GM18519 (cell line): ENCODE data around the gene RBM20.
"Not testable (repeated sequence)": the region's sequence is repeated elsewhere in the genome, so short reads cannot be mapped to it uniquely, and the experiment has no call there.

Experiments
- ATAC-seq: cut with Tn5 transposase; IDR thresholded peaks from one replicate; pipeline ENCODE4 v1.9.1; 2021; ENCODE audit warnings: mild to moderate bottlenecking, moderate library complexity; ENCODE audit not compliant: unreplicated experiment, low FRiP score

RBM20 gene

DNA sequence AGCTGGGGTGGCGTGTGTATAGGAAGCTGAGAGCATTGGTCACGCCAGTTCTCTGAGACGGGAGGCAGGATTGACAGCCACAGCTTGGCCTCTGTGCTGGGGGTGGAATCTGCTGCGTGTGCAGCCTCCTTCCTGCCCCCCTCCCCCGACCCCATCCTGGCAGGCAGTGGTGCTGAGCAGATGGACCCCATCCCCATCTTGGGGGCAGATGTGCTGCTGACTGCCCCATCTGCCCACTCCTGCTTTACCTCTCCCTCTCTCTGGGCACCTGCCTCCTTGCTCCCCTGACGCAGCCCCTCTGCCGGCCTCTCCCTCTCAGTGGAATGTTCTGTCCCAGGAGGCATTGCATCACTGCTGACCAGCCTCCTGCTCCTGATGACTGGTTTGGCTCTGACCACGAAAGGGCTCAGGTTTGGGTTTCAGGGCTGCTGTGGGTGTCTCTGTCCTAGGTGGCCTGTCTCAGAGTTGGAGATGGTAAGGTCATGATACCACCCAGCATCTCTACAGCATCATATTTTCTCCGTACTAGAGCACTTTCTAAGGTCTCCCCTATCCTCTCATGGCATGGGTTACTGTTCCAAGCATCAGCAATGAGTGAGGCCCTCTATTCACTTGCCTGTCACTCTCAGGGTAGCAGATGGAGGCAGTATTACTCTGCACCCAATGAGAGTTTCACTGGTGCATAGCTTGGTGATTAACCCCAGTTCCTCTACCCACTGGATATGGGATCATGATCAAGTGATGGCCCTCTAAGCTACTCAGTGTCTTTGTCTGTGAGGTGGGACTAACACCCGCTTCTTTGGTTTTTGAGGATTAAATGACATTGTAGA lies 81.9 kb downstream of the RBM20 start:
- no peak for ATAC-seq

DNA sequence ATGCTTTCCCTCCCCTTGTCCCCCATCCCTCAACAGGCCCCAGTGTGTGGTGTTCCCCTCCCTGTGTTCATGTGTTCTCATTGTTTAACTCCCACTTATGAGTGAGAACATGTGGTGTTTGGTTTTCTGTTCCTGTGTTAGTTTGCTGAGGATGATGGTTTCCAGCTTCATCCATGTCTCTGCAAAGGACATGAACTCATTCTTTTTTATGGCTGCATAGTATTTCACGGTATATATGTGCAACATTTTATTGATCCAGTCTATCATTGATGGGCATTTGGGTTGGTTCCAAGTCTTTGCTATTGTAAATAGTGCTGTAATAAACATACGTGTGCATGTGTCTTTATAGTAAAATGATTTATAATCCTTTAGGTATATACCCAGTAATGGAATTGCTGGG lies 83.6 kb downstream of the RBM20 start:
- ATAC-seq: not testable (repeated sequence)

DNA sequence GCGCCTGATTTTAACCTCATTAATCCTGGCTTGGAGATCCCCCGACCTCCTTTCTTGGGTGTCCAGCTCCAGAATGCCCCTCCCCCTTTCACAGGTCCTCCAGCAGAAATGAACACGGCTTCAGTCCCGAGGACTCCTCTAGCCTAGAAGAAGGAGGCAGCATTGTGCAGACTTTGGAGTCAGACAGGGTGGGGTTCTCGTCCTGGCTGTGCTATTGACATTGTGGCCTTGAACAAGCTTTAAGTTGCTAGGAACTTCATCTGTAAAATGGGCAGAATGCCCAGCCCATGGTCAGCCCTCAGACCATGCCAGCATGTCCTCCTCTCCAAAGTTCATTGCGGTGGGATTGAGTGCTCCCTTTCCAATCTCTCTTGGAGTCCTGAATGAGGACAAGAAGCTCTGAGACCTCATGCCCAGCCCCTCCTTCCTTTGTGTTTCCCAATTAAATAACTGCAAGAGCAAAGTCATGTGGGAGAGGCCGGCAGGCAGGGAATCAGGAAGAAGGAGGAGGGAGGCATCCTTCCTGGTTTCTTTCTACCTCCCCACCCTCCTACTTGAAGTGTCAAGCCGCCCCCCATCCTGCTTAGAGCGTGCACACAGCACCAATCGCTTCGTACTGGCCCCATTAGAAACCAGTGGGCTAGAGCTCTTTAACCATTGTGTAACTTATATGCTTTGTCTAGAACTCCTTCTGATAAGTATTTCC lies 86.4 kb downstream of the RBM20 start:
- no peak for ATAC-seq

DNA sequence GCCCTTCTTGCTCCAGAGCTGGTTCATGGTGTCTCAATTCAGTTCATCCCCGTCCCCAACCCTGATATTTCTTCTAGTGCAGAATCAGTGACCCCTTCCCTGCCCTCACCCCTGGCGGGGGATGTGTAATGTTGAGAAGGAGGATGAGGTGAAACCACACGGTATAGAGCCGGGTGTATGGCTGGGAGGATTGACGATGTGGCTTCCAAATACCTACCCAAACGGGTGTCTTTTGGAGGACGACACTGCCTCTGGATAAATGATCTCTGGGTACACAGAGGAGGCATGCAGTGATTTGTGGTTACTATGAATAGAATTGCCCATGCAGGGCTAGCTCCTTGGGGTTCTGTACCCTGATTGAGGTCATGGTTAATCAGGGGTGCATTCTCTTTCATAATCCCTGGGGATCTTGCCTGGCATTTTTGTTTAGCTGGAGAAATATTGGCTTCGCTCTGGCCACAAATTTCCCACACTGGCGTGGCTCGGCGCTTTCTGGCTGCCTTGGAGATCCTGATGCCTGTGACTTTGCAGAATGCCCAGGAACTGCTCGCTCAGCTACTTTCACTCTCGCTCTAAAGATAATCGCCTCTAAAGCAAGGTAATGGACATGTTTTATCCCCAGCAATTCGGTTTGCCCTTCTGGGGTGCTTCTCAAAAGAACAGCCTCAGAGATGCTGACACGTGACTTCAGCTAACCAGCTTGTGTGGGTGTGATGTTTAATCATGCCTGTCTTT lies 89.2 kb downstream of the RBM20 start:
- ATAC-seq: no peak

DNA sequence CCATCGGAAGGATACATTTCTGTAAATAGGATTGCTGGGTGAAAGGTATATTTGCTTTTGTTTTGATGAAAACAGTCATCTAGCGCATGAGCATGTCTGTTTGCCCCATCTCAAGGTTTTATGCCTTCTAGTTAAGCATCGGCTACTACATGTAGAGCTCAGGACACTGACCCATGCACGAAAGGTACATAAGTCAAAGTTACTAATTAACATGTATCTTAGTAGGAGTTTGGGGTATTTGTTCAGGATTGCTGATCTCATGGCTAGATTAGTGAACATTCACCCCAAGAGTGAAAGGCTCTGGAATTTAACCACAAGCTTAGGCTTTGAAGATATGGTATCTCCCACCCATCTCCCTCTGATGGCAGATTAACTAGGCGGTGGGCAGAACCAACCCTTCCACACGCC lies 91.5 kb downstream of the RBM20 start:
- ATAC-seq: no peak

DNA sequence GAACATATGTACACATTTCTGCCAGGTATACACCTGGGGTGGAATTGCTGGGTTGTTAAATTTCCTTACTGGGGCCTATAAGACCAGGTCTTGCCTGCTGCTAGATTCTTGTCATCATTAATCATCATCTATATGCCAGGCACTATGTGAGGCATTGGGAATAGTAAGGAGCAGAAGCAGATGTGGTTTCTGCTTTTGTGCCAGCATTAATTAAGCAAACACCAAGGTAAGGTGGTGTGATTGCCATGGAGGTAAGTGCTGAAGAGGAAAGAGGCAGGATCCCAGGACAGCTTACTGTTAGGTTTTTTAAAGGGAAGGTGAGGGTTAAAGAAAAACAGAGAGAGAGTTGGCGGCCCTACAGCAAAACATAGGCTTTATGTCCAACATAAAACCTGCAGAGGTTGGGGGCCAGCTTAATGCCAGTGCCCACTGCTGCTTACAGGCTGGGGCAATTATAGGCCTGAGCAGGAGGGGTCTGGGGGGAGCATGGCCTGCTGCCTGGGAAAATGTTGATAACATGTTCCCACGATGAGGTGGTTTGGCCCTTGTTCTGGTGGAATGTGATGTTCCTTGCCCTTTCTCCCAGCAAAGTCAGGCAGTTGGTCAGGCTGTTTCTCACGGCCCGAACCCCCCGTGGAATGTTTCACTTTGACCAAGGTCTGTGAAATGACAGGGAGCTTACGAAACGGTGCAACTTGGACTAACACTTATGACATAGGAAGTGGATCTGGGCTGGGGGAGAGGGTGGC lies 93.9 kb downstream of the RBM20 start:
- no peak for ATAC-seq

DNA sequence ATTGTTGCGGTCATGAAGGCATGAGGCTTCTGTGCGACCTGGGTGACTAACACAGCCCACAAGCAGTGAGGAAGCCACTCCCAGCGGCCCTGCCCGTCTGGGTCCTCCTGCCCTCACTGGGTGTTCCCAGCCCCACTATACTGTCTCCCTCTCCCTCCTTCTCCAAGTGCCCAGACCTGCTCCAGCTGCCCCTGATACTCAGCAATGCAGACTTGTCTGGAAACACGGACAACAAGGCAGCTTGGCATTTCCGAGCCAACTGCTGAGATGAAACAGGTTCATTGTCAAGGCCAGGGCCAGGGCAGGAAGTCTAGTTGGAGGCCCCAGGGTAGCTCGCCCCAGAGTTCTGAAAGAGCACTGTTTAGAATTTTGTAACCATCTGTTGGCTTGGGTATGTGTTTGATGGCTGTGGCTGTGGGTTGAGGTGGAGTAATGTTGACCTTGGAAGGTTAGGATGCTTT lies 95.7 kb downstream of the RBM20 start:
- no peak for ATAC-seq

DNA sequence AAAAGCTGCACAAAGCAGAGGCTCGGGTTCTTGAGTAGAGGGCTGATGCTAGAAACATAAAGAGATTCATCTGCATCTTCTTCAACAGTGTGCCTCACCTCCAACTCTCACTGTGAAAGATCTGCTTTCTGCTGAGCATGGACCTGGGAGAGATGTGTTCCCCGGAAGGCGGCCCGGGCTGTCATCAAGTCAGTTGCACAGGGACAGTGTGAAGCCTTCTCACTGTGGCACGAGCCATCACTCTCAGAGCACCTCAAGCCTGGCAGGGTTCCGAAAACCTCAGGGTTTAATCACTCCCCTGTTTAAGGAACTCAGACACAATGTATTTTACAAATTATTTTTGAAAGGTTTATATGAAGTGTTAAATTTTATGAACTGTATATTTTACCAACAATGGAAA lies 98.7 kb downstream of the RBM20 start:
- ATAC-seq: no peak

DNA sequence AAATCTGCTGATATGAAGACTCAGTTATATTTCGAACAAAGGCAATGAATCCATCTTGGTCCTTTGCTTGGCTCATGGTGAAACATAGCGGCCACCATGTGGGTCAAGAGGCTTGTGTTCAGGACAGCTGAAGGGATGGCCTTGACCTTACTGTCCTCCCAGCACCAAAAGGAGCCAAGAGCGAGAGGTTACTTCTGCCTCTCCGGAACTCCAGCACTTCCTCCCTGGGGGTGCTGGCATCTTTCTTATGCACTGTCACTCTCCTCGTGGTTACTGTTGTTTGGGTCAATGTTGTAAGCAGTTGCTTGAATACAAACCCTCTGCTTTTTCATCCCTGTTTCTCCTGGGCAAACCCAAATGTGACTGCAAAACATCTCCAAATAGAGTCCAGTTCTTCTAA lies 100.6 kb downstream of the RBM20 start:
- ATAC-seq: no peak

DNA sequence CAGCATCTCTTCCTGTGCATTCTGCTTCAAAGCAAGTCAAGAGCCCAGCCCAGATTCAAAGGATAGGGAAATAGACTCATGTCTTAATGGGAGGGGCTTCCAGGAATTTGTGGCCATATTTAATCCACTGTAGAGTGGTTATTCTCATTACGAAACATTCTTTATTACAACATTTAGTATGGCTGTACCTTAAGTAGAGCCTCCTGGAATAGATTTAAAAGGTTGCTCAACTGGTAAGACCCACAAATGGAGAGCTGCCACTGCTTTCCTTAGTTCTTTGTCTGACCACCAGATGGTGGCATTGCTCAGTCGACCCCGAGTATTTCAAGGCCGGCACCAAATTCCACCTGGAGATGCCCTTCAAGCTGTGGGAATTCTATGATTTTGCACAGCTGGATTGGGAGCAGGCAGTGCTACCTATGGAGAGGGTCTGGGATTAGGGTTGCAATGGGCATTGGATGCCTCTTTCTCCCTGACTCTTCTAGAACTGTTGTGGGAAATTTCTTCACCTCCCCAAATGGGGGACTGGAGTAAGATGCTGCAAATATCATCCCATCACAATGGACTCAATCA lies 102.2 kb downstream of the RBM20 start:
- peak; percentile 33 for ATAC-seq

DNA sequence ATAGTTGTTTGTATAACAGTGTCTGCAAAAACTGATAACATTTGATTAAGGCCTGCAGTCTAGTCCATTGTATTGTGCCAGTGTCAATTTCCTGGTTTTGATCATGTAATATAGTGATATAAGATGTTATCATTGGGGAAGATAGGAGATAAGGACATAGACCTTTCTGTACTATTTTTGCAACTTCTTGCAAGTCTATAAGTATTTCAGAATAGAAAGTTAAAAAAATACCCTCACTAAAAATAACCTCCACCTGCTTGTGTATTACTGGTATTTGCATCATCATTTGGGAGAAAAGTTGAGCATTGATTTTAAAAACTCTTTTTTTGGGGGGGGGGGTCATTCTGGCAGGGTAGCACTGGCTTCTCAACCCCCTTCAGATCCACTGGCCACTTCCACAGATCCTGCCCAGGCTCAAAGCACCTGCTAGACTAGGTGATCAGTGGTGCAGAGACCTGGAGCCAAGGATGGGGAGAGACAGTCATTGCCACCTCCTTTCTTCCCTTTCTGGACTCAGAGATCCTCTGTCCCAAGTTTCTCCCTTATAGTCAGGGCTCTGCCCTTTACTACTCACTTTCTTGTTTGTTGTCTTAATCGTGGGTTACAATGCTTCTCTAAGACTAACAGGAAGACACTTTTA lies 103.0 kb downstream of the RBM20 start:
- ATAC-seq: peak; percentile 19

DNA sequence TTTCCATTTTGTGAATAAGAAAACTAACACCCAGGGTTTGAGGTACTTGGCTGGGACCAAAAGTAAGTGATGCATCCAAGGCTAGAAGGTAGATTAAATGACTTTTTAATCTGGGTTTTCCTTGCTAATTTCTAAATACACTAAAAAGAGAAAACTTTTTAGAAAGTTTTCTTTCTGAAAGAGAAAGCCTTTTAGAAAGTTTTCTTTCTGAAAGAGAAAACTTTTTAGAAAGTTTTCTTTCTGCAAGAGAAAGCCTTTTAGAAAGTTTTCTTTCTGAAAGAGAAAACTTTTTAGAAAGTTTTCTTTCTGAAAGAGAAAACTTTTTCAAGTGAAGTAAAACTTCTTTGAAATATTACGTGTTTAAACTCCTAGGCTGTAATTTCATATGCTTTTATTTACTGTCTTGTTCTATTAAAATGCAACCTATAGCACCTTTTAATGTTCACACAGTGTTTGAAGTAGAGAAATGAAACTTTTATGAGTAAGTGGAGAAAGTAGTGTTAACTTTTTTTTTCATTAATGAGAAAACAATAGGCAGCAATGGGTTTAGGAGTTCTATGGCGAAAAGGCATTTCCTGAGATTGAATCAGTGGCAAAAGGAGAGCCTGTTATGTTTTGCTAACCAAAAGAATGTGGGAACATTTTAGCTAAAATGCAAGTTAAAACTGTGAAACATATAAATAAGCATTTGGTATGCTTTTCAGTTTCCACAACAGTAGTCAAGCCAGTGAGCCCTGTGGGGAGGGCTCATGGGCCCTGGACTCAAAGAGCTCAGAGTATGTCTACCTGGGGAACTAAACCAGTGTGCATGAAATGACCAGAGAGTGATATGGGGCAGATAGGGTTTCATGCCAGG lies 103.7 kb downstream of the RBM20 start:
- peak; percentile 36 for ATAC-seq

DNA sequence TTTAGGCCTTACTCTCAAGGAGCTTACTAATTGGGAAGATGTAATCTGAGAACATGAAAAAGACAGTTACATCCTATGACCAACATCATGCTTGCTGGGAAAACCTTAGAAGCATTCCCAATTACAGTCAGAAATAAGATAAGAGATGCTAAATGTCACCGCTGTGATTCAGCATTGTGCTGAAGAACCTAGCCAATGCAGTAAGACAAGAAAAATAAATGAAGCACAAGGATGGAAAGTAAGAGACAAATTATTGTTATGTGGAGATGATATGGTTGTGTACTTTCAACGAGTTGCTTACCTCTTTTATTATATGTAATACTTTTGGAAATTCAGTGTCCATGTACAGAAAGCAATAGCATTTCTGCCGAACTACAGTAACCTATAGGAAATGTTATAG lies 104.8 kb downstream of the RBM20 start:
- ATAC-seq: no peak

DNA sequence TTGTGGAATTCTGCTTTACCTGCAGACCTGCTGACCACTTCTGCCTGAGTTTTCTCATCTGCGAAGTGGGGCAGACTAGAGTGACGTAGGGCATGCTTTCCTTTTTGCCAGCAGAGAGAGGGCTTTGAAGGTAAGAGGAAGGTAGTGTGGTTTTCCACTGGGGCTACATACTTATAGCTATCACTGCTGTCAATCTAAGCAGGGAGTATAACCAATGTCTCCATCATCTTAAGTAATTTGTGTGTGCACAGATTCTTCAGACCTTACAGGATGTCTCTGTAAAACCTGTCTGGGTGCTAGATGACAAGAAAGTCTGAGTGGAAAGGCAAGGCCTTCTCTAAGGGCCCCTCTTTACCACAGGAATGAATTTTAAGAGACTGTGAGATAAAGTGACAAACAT lies 106.8 kb downstream of the RBM20 start:
- ATAC-seq: no peak

DNA sequence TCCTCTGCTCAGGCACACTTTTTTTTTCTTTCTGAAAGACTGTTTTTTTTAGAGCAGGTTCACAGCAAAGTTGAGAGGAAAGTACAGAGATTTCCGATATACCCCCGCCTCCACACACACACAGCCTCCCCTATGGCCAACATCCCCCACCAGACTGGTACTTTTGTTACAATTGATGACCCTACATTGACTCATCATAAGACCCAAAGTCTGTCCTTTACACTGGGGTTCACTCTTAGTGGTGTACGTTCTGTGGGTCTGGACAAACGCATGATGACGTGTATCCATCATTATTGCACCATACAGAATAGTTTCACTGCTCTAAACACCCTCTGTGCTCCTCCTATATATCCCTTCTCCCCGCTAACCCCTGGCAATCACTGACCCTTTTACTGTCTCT lies 107.7 kb downstream of the RBM20 start:
- ATAC-seq: no peak

DNA sequence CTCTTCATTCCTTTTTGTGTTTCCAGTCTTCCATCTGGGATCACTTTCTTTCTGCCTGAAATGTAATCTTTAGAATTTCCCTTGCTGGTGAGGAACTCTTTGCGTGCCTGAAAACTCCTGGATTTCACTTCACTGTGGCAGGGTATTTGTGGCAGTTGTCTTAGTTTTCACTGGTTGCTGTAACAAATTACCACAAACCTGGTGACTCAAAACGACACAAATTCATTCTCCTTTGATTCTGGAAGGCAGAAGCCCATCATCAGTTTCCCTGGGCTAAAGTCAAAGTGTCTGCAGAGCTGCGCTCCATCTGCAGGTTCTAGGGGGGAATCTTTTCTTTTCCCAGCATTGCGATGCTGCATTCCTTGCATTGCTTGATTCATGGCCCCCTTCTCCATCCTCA lies 109.3 kb downstream of the RBM20 start:
- no peak for ATAC-seq

DNA sequence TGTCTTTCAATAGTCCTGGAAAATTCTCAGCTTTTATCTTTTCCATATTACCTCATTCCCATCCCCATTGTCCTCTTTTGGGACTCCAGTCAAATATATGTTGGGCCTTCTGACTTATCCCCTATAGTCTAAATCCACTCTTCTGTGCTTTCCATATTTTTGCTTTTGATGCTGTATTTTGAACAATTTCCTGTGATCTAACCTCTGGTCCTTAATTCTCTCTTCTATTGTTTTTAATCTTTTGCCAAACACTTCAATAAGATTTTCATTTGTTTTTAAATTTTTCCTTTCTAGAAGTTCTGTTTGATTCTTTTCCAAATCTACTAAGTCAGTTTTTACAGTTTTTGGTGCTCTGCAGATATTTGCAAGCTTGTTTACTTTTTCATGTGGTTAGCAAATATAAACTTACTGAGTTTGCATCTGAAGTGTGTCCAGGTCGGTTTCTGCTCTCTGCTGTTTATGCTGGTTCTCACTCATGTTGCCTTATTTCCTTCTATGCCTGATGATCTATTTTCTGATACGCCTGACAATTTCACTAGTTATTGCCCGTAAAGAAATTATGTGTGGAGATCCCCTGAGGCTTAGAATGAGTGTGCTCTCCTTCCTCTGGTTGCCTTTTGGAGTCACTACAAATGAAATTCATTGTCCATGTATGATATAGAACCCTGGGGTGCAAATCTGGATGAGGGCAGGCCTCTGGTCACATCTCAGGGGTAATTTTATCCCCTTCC lies 110.4 kb downstream of the RBM20 start:
- ATAC-seq: no peak

DNA sequence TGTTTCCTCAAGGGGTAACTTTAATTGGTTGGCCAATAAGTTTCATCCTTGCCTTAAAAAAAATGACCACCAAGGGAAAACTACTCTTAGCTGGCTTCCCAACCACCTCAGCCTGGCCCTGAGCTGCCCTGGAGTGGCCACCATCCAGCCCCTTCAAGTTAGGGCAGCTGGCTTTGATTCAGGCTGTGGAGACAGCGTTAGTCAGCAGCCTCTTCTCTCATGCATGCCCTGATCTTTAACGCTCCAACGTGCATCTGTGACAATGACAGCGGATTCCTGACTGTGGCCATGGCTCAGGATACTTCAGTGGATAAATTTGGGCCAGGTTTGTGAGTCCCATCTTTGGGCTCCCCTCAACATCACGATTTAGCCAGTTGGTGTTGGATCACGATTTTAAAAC lies 111.6 kb downstream of the RBM20 start:
- ATAC-seq: no peak
